ENCODE measurements around the gene PIPOX. TPM values are rescaled to one million over a fixed set of nuclear protein-coding genes. Genes with fewer than 3 reads are reported as not detected.

The PIPOX gene
- polyA plus RNA-seq, 1 donor from 2014 or later, result 4.4 TPM

GRCh38 chr17:29018788-29019474, 24.0 kb upstream of the PIPOX start:
- TF ChIP-seq REST (IDR thresholded peaks at IDR 0.05; ENCODE audit: borderline replicate concordance) (no peak), EP300 (conservative IDR thresholded peaks at IDR 0.05; ENCODE audit: poor library complexity, severe bottlenecking) (no peak), SMC3 (conservative IDR thresholded peaks at IDR 0.05; ENCODE audit: poor library complexity) (no peak), MXI1 (conservative IDR thresholded peaks at IDR 0.05; ENCODE audit: poor library complexity, severe bottlenecking) (no peak), CTCF (IDR thresholded peaks at IDR 0.05; ENCODE audit: poor library complexity, severe bottlenecking) (no peak), TAF1 (IDR thresholded peaks at IDR 0.05; ENCODE audit: low read depth) (no peak), POLR2AphosphoS5 (IDR thresholded peaks at IDR 0.05) (no peak), EZH2 (IDR thresholded peaks at IDR 0.05; ENCODE audit: borderline replicate concordance, insufficient read depth, low read length, poor library complexity, severe bottlenecking) (no peak), RAD21 (conservative IDR thresholded peaks at IDR 0.05) (no peak)
- no peak overlapping the region for H2AFZ ChIP-seq (ENCODE audit: low read depth, low read length)
- no peaks in the 10 kb centered on the region for H3F3A ChIP-seq (ENCODE audit: insufficient read depth, low read length, poor library complexity, severe bottlenecking)
- no peak overlapping the region for H3K4me3 ChIP-seq (ENCODE audit: low read length)
- H3K27ac ChIP-seq (ENCODE audit: low read length), result no peak overlapping the region
- H3K79me2 ChIP-seq (replicated peaks; ENCODE audit: insufficient read depth, low read length), result no peaks in the 10 kb centered on the region
- H3K36me3 ChIP-seq (ENCODE audit: insufficient read depth, low read length), result no peaks in the 10 kb centered on the region
- no peak overlapping the region for H3K4me2 ChIP-seq (ENCODE audit: low read length)
- H3K9me2 ChIP-seq (ENCODE audit: insufficient read depth, low read length), result no peaks in the 10 kb centered on the region
- H4K20me1 ChIP-seq (ENCODE audit: insufficient read depth), result no peaks in the 10 kb centered on the region
- H3K27me3 ChIP-seq (ENCODE audit: insufficient read depth, low read depth, low read length), result no peaks in the 10 kb centered on the region
- H3K9ac ChIP-seq (ENCODE audit: low read length), result no peak overlapping the region
- no peaks in the 10 kb centered on the region for H3K9me3 ChIP-seq (ENCODE audit: low read length)

- Histone ChIP-seq H2AFZ (ENCODE audit: low read depth, low read length) (no peak overlapping the region), H3K79me2 (replicated peaks; ENCODE audit: insufficient read depth, low read length) (no peaks in the 10 kb centered on the region), H3K27me3 (ENCODE audit: insufficient read depth, low read depth, low read length) (no peaks in the 10 kb centered on the region), H4K20me1 (ENCODE audit: insufficient read depth) (no peaks in the 10 kb centered on the region), H3F3A (ENCODE audit: insufficient read depth, low read length, poor library complexity, severe bottlenecking) (no peaks in the 10 kb centered on the region), H3K4me3 (ENCODE audit: low read length) (peak overlapping the region; percentile 44), H3K4me2 (ENCODE audit: low read length) (no peak overlapping the region), H3K9me2 (ENCODE audit: insufficient read depth, low read length) (no peaks in the 10 kb centered on the region), H3K9me3 (ENCODE audit: low read length) (no peaks in the 10 kb centered on the region), H3K9ac (ENCODE audit: low read length) (peak overlapping the region; percentile 20), H3K27ac (ENCODE audit: low read length) (no peak overlapping the region), H3K36me3 (ENCODE audit: insufficient read depth, low read length) (no peaks in the 10 kb centered on the region)
- no peak for TF ChIP-seq EZH2 (IDR thresholded peaks at IDR 0.05; ENCODE audit: borderline replicate concordance, insufficient read depth, low read length, poor library complexity, severe bottlenecking)
- TF ChIP-seq EP300 (conservative IDR thresholded peaks at IDR 0.05; ENCODE audit: poor library complexity, severe bottlenecking), result no peak
- no peak for TF ChIP-seq POLR2AphosphoS5 (IDR thresholded peaks at IDR 0.05)
- no peak for TF ChIP-seq TAF1 (IDR thresholded peaks at IDR 0.05; ENCODE audit: low read depth)
- no peak for TF ChIP-seq RAD21 (conservative IDR thresholded peaks at IDR 0.05)
- peak; percentile 17 for TF ChIP-seq CTCF (IDR thresholded peaks at IDR 0.05; ENCODE audit: poor library complexity, severe bottlenecking)
- no peak for TF ChIP-seq SMC3 (conservative IDR thresholded peaks at IDR 0.05; ENCODE audit: poor library complexity)
- TF ChIP-seq REST (IDR thresholded peaks at IDR 0.05; ENCODE audit: borderline replicate concordance), result no peak
- TF ChIP-seq MXI1 (conservative IDR thresholded peaks at IDR 0.05; ENCODE audit: poor library complexity, severe bottlenecking), result peak; percentile 60
Measured at GRCh38 chr17:29019475-29020181, 23.3 kb upstream of the PIPOX start.

All from neural cell (in vitro differentiated cells).